Lower lobe of right lung (tissue), 2 donors: ENCODE results near the gene INPP5E. TPM values are rescaled to one million over a fixed set of nuclear protein-coding genes. Genes with fewer than 3 reads are reported as not detected.

Experiments
- ATAC-seq, 2 donors: fragments of 200-7000 bp; cut with Tn5 transposase; one replicate each; pipeline ENCODE4 v1.9.1; 2020 to 2022; ENCODE audit warnings: mild to moderate bottlenecking in 2 of 2, moderate library complexity in 2 of 2
- DNase-seq: peaks from one replicate; pipeline ENCODE4 v3.0.0-alpha.2; 2020
- H3K27ac ChIP-seq: fragments of 200-600 bp; one replicate; pipeline ENCODE4 v1.8.0; 2022
- H3K27me3 ChIP-seq: fragments of 200-600 bp; one replicate; pipeline ENCODE4 v1.8.0; 2022; ENCODE audit warnings: low read depth
- H3K36me3 ChIP-seq: fragments of 200-600 bp; one replicate; pipeline ENCODE4 v1.8.0; 2022; ENCODE audit warnings: mild to moderate bottlenecking
- H3K4me1 ChIP-seq: fragments of 200-600 bp; one replicate; pipeline ENCODE4 v1.8.0; 2022
- H3K4me3 ChIP-seq: fragments of 200-600 bp; one replicate; pipeline ENCODE4 v1.8.0; 2022; ENCODE audit warnings: mild to moderate bottlenecking
- H3K9me3 ChIP-seq: fragments of 200-600 bp; one replicate; pipeline ENCODE4 v1.8.0; 2022
- CTCF ChIP-seq: fragments of 200-600 bp; IDR thresholded peaks from one replicate; pipeline ENCODE4 v1.8.0; 2022; ENCODE audit warnings: antibody characterized with exemption, mild to moderate bottlenecking
- intact Hi-C: fragments of 100-400 bp; cut with DNase I; formaldehyde crosslinking; loops from one replicate; pipeline ENCODE4 v1.11.0; 2022
- total RNA-seq: library from RNA; stranded (reverse); fragmentation: NEBNext Ultra II Directional; extraction: Animal tissue kit (Norgen Biotek cat#: 25700); gene quantifications from one replicate; pipeline ENCODE4 v1.2.1, GENCODE V29; 2021
- donor health status: DM: no; HTN: yes; CAD: no; lungs with severe emphysema.

The INPP5E gene
- total RNA-seq, 1 donor from 2014 or later, result 13.8 TPM

- Histone ChIP-seq H3K36me3 (peaks cover 86% of the 10 kb centered on the region), H3K27me3 (no peaks in the 10 kb centered on the region), H3K27ac (no peak overlapping the region), H3K4me3 (no peak overlapping the region), H3K9me3 (no peaks in the 10 kb centered on the region), H3K4me1 (no peaks in the 10 kb centered on the region)
- intact Hi-C loops, result no loop called here
- no peak for TF ChIP-seq CTCF
- DNase-seq (no peak), ATAC-seq (no peak)
Measured at GRCh38 chr9:136389396-136389795, 50.2 kb downstream of the INPP5E start.

- H3K9me3 ChIP-seq, result no peaks in the 10 kb centered on the region
- H3K27ac ChIP-seq, result no peak overlapping the region
- no peak overlapping the region for H3K4me3 ChIP-seq
- intact Hi-C loops, result no loop called here
- no peak for TF ChIP-seq CTCF
- no peaks in the 10 kb centered on the region for H3K4me1 ChIP-seq
- ATAC-seq (no peak), DNase-seq (no peak)
- H3K36me3 ChIP-seq, result peaks cover 84% of the 10 kb centered on the region
- H3K27me3 ChIP-seq, result no peaks in the 10 kb centered on the region
Measured at GRCh38 chr9:136387217-136387616, 52.4 kb downstream of the INPP5E start.

GRCh38 chr9:136386018-136386417 lies 53.6 kb downstream of the INPP5E start:
- Histone ChIP-seq H3K4me3 (no peak overlapping the region), H3K36me3 (peaks cover 84% of the 10 kb centered on the region), H3K9me3 (no peaks in the 10 kb centered on the region), H3K27ac (no peak overlapping the region), H3K4me1 (no peaks in the 10 kb centered on the region), H3K27me3 (no peaks in the 10 kb centered on the region)
- DNase-seq (no peak), ATAC-seq (no peak)
- no peak for TF ChIP-seq CTCF
- intact Hi-C loops, result no loop called here

- H3K4me1 ChIP-seq, result no peaks in the 10 kb centered on the region
- TF ChIP-seq CTCF, result no peak
- no peak for ATAC-seq
- H3K4me3 ChIP-seq, result no peak overlapping the region
- H3K36me3 ChIP-seq, result peaks cover 89% of the 10 kb centered on the region
- no peak for DNase-seq
- no peaks in the 10 kb centered on the region for H3K27me3 ChIP-seq
- no peaks in the 10 kb centered on the region for H3K9me3 ChIP-seq
- intact Hi-C loops, result no loop called here
- no peak overlapping the region for H3K27ac ChIP-seq
Measured at GRCh38 chr9:136385015-136385414, 54.6 kb downstream of the INPP5E start.

GRCh38 chr9:136383436-136383835 lies 56.2 kb downstream of the INPP5E start:
- DNase-seq (no peak), ATAC-seq (no peak)
- H3K4me3 ChIP-seq, result no peak overlapping the region
- H3K9me3 ChIP-seq, result no peaks in the 10 kb centered on the region
- intact Hi-C loops, result no loop called here
- H3K27me3 ChIP-seq, result no peaks in the 10 kb centered on the region
- H3K36me3 ChIP-seq, result peaks cover 89% of the 10 kb centered on the region
- no peak for TF ChIP-seq CTCF
- H3K27ac ChIP-seq, result no peak overlapping the region
- no peaks in the 10 kb centered on the region for H3K4me1 ChIP-seq
